Activated CD8-positive, alpha-beta T cell treated with anti-CD3 and anti-CD28 coated beads for 36 hours (primary cell): ENCODE data around the gene MED31. TPM values are rescaled to one million over a fixed set of nuclear protein-coding genes. Genes with fewer than 3 reads are reported as not detected.

Experiments
- ATAC-seq: fragments of 200-7000 bp; cut with Tn5 transposase; one replicate; pipeline ENCODE4 v1.10.0; 2021; ENCODE audit warnings: mild to moderate bottlenecking, moderate library complexity
- CTCF ChIA-PET: fragments of 350-600 bp; sonication (Branson Sonifier 250); formaldehyde crosslinking; loops from one replicate; lab custom pipeline; 2021; ENCODE audit warnings: antibody characterized with exemption; lab: Charles Lee
- POLR2A ChIA-PET: fragments of 350-600 bp; sonication (Branson Sonifier 250); formaldehyde crosslinking; loops from one replicate; lab custom pipeline; 2021; ENCODE audit warnings: antibody characterized with exemption; lab: Charles Lee
- DNase-seq: peaks from one replicate; pipeline ENCODE4 v3.0.0-alpha.2; 2020
- H3K27ac Mint-ChIP-seq: one replicate; pipeline ENCODE4 v1.8.0; 2021; ENCODE audit warnings: mild to moderate bottlenecking, mixed read lengths
- H3K27me3 Mint-ChIP-seq: one replicate; pipeline ENCODE4 v1.8.0; 2021; ENCODE audit warnings: mixed read lengths
- H3K36me3 Mint-ChIP-seq: one replicate; pipeline ENCODE4 v1.8.0; 2021; ENCODE audit warnings: low read depth, mixed read lengths
- H3K4me1 Mint-ChIP-seq: one replicate; pipeline ENCODE4 v1.8.0; 2021; ENCODE audit warnings: low read depth, mixed read lengths
- H3K4me3 Mint-ChIP-seq: one replicate; pipeline ENCODE4 v1.8.0; 2021; ENCODE audit warnings: mild to moderate bottlenecking, moderate library complexity, mixed read lengths
- H3K9me3 Mint-ChIP-seq: one replicate; pipeline ENCODE4 v1.8.0; 2021; ENCODE audit warnings: mixed read lengths
- CTCF ChIP-seq: fragments of 200-600 bp; IDR thresholded peaks from one replicate; pipeline ENCODE4 v1.8.0; 2022; ENCODE audit warnings: antibody characterized with exemption, mild to moderate bottlenecking
- intact Hi-C: fragments of 100-400 bp; cut with micrococcal nuclease; formaldehyde crosslinking; loops from one replicate; pipeline ENCODE4 v1.10.0; 2022
- total RNA-seq, 2 experiments: library from RNA; stranded (reverse); gene quantifications; one replicate each; pipeline ENCODE4 v1.2.3, GENCODE V29; 2021

MED31 gene
- total RNA-seq, 2 experiments from 2014 or later, result 21.0 to 24.4 TPM

- H3K9me3 Mint-ChIP-seq, result no peaks in the 10 kb centered on the region
- no peak overlapping the region for H3K4me3 Mint-ChIP-seq
- H3K27me3 Mint-ChIP-seq, result peaks cover 16% of the 10 kb centered on the region
- no peaks in the 10 kb centered on the region for H3K36me3 Mint-ChIP-seq
- ChIA-PET CTCF (no interaction called here), POLR2A (no interaction called here)
- intact Hi-C loops, result no loop called here
- H3K4me1 Mint-ChIP-seq, result no peaks in the 10 kb centered on the region
- no peak overlapping the region for H3K27ac Mint-ChIP-seq
- ATAC-seq, result no peak
- TF ChIP-seq CTCF, result no peak
- DNase-seq, result no peak
Measured at GRCh38 chr17:6688944-6689343, 37.5 kb upstream of the MED31 start.

- DNase-seq, result no peak
- no peak for ATAC-seq
- ChIA-PET CTCF (no interaction called here), POLR2A (no interaction called here)
- Mint-ChIP-seq H3K4me3 (no peak overlapping the region), H3K9me3 (no peaks in the 10 kb centered on the region), H3K36me3 (no peaks in the 10 kb centered on the region), H3K27ac (no peak overlapping the region), H3K27me3 (peaks cover 25% of the 10 kb centered on the region), H3K4me1 (no peaks in the 10 kb centered on the region)
- intact Hi-C loops, result no loop called here
- TF ChIP-seq CTCF, result no peak
Measured at GRCh38 chr17:6686026-6686425, 34.6 kb upstream of the MED31 start.

GRCh38 chr17:6684881-6685767 lies 33.7 kb upstream of the MED31 start:
- Mint-ChIP-seq H3K4me1 (no peaks in the 10 kb centered on the region), H3K27me3 (peaks cover 25% of the 10 kb centered on the region), H3K27ac (no peak overlapping the region), H3K9me3 (no peaks in the 10 kb centered on the region), H3K36me3 (no peaks in the 10 kb centered on the region), H3K4me3 (no peak overlapping the region)
- ChIA-PET POLR2A (no interaction called here), CTCF (interaction anchor here (0.8 to 1.2 kb wide), 2 partner anchors 19 to 158 kb away, joined by 3 to 5 read pairs; no protein-coding TSS in a partner anchor)
- intact Hi-C loops, result no loop called here
- no peak for TF ChIP-seq CTCF
- ATAC-seq (no peak), DNase-seq (no peak)

- Mint-ChIP-seq H3K36me3 (no peaks in the 10 kb centered on the region), H3K4me3 (no peak overlapping the region), H3K27ac (no peak overlapping the region), H3K9me3 (no peaks in the 10 kb centered on the region), H3K27me3 (peaks cover 24% of the 10 kb centered on the region), H3K4me1 (no peaks in the 10 kb centered on the region)
- TF ChIP-seq CTCF, result no peak
- ChIA-PET CTCF (interaction anchor here (0.8 to 1.2 kb wide), 2 partner anchors 18 to 159 kb away, joined by 3 to 5 read pairs; no protein-coding TSS in a partner anchor), POLR2A (no interaction called here)
- ATAC-seq (no peak), DNase-seq (no peak)
- intact Hi-C loops, result no loop called here
Measured at GRCh38 chr17:6684460-6684783, 33.0 kb upstream of the MED31 start.

- Mint-ChIP-seq H3K4me1 (no peaks in the 10 kb centered on the region), H3K4me3 (no peak overlapping the region), H3K27ac (no peak overlapping the region), H3K9me3 (no peaks in the 10 kb centered on the region), H3K27me3 (peaks cover 25% of the 10 kb centered on the region), H3K36me3 (no peaks in the 10 kb centered on the region)
- intact Hi-C loops, result no loop called here
- ChIA-PET CTCF (interaction anchor here (0.8 to 1.2 kb wide), 2 partner anchors 18 to 160 kb away, joined by 3 to 5 read pairs; no protein-coding TSS in a partner anchor), POLR2A (no interaction called here)
- no peak for ATAC-seq
- DNase-seq, result no peak
- no peak for TF ChIP-seq CTCF
Measured at GRCh38 chr17:6683730-6684459, 32.5 kb upstream of the MED31 start.
